GM18951 (cell line): ENCODE results near the gene CDC42BPG.

Experiments
- POLR2A ChIP-seq: IDR thresholded peaks from 4 replicates; pipeline ENCODE4 v1.6.1; 2011; ENCODE audit warnings: mild to moderate bottlenecking; ENCODE audit not compliant: insufficient read length, insufficient read depth; ENCODE audit errors: extremely low read depth
- in situ Hi-C: fragments of 300-500 bp; cut with MboI; formaldehyde crosslinking; loops from one replicate; pipeline ENCODE4 v1.12.0; 2022; ENCODE audit warnings: low sequenced_read_pairs, mixed read lengths, inconsistent platforms; ENCODE audit not compliant: unreplicated experiment

Gene CDC42BPG

DNA sequence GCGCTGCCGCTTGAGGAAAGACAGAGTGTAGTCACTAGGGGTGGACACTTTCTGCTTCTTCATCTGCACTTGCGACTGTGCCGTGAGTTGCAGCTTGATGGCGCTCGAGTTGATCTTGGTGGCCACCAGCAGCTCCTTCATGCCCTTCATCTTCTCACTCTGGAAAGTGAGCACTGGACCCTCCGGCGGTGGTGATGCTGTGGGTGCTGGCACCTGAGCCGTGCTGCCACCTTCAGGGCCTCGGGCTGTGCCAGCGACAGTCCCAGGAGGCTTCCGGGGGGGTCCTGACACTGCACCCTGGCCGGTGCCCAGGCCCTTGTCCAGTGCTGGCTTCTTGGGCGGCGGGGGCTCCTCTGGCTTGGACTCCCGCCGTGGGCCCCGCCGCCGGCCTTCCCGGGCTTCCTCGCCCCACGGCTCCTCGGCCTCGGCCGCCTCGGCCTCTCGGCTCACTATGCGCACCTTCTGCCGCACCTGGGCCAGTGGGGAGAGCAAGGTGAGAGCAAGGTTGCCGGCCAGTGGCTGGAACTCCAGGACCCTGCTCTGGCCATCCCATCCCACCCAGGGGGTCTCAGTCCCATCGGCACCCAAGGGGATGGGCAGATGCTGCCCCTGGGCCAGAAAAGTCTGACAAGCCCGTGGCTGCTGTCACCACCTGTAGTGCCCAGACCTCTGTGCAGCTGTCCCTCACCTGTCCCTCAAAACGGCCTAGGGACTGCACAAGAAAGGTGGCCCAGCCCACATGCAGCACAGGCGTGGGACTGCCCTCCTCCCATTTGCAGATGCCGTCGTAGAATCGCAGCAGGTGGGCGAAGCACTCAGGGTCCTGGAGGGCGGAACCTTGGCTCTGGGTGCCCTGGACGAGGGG, 39.9 kb downstream of the CDC42BPG start:
- in situ Hi-C loops = no loop called here
- TF ChIP-seq POLR2A = no peak

DNA sequence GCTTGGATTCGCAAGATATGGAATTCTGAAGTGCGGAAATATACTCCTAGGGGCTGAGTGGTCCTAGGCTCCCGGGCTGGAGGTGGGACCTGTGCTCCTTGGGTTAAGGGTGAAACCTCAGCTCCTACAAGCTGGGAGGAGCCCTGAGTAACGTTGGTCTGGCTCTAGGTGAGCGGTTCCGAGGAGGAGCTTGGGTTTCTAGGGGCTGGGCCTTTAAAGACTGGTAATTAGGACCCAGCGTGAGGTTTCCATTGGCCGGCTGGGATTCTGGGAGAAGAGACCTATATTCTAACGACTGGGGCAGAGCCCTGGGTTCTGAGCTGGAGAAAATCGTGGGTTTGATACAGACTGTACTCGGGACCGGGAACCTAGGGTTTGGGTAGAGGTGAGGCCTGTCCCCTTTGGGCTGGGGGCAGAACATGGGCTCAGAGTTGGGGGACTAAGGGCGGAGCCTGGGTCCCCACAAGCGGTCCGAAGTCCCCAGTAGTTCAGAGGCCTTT, 40.6 kb downstream of the CDC42BPG start:
- in situ Hi-C loops = no loop called here
- TF ChIP-seq POLR2A = no peak

DNA sequence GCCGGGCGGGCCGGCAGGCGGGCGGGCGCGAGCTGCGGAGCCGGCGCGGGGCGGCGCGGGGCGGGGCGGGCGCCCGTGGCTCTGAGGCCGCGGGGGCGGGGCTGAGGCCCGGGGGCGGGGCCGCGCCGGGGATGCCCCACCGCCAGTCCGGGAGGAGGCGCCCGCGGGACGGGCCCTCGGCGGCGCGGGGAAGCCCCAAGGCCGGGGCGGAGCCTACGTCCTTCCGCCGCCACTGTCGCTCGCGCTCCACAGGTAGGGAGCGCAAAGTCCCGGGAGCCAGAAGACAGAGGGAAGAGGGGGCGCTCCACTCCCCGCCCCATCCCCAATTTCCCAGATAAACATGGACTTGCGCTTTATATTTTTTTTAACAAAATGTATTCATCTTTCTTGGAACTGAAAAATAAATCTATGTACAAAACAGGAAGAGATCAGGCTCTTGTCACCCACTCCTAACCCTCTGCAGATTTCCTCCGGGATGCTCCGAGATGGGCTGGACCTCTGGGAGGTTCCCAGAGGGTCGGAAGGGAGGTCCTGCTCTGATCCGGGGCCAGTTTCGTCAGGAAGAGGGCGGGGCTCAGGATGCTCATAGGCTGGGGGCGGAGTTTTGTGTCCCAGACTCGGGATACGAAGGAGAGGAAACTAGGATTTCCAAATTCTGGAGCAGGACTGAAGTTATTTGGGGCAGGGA, 41.2 kb downstream of the CDC42BPG start, which contains the start of gene MAP4K2:
MAP4K2 (minus strand) TSS at position 57 of the 688 bp plus-strand sequence. CDS start 65 bp downstream, outside the sequence.
- peak; percentile 51 for TF ChIP-seq POLR2A
- in situ Hi-C loops = no loop called here

DNA sequence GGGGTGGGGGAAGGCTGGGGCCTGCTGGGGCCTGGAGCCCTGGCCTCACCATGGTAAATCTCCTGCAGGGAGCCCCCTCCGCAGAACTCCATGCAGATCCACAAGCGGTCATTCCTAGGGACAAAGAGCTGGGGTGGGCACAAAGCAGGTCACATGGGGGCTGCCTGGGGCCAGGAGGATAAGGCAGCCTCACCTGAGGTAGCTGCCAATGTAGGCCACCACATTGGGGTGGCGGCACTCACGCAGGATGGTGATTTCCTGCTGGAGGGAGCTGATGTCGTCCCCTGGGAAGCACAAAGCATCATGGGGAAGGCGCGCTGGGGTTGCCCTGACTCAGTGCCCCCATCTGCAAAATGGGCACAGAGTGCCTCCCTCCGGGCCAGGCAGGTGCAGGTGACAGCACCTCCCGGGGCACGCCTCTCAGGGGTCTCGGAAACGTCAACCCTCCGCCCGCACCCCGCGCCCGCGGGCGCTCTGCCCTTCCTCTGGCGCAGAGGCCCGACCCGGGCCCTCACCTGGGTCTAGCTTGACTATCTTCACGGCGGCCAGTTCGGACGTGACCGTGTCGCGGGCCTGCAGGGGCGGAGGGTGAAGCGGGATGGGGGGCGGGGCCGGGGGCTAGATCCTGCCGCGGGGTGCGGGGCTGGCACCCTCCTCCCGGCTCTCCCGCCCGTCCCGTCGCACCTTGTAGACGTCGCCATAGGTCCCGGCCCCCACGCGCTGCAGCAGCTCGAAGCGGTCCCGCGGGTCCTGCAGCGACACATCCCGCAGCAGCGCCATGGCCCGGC, 41.9 kb downstream of the CDC42BPG start:
- peak; percentile 40 for TF ChIP-seq POLR2A

DNA sequence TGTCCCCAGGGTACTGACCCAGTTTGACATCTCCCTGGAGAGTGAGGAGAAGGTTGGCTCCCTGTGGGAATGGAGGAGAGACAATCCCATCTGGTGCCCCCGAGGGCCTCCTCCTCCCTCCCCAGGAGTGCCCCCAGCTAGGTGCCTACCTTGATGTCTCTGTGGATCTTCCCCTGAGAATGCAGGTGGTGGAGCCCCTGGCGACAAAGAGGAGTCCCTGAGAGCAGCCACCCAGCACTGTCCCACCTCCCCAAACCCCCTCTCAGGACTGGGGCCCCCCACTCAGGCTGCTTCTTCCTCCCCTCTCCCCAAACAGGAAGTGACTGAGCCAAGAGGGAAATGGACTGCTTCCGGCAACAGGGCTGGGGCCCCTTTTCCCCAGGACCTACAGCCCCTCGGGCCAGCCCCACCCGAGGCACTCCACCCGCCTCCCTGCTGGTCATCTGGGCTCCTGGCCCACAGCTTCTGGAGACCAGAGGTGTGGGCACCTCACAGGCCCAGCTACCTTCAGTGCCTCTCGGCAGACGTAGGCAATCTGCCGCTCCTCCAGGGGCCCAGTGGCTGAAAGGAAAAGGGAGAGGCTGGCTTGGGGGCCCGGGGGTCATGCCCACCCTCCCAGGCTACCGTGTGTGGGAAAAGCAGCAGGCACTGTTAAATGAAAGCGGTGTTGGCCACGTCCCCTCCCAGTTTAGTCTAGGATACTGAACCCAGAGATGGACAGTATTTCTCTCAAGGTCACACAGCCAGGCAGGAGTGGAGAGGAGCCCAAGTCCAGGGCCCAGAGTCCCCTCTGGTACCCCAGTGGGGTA, 42.7 kb downstream of the CDC42BPG start:
- no peak for TF ChIP-seq POLR2A
- in situ Hi-C loops = no loop called here

More for the DNA sequence above, 41.9 kb downstream of the CDC42BPG start:
- in situ Hi-C loops = no loop called here

GRCh38 chr11:64801158-64801464, 43.3 kb downstream of the CDC42BPG start:
- TF ChIP-seq POLR2A = no peak
- in situ Hi-C loops = no loop called here

- no peak for TF ChIP-seq POLR2A
- in situ Hi-C loops = no loop called here
Observed at GRCh38 chr11:64800303-64801157, 43.9 kb downstream of the CDC42BPG start.

DNA sequence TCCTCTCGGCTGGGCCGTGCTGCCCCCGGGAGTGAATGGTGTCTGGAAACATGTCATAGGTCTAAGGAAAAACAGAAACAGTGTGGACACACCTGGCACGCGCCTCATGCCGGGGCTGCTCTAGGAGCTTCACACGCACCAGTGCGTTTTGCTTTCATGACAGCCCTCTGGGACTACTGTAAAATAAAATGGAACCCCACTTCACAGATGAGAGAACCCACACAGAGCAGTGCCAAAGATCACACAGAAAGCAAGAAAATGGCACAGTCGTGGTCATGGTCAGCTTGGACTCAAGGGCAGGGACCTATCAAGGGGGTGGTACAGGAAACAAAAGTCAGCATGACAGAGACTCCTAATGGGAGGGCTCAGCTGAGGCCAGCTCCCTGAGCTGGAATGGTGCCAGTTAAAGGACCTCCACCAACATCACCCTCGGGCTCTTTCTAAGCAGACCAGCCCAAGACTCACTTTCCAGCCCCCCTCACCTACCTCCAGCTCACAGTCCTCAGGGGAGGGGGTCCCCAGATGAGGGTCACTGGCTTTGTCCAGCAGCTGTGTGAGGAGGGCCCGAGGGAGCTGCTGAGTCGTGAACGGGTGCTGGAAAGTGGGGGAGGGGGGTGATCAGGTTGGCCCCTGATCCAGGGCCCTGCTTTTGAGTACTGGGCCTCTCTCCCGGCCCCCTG, 44.7 kb downstream of the CDC42BPG start:
- in situ Hi-C loops = no loop called here
- TF ChIP-seq POLR2A = no peak

DNA sequence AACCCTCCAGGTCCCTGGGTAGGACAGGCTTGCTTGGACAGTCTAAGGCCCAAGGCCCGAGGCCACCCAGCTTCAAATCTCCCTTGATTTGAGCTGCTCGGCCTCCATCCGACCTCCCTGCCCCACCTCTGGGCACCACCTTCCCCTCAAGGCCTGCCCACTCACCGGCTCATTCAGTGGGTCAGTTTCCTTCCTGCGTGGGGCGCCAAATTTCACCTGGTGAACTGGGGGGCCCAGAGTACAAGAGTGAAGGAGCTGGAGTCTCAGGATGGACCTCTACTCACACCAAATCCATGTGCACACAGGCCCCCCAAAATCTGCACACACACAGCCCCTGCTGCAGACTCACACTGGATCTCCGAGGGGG, 45.2 kb downstream of the CDC42BPG start:
- in situ Hi-C loops = no loop called here

DNA sequence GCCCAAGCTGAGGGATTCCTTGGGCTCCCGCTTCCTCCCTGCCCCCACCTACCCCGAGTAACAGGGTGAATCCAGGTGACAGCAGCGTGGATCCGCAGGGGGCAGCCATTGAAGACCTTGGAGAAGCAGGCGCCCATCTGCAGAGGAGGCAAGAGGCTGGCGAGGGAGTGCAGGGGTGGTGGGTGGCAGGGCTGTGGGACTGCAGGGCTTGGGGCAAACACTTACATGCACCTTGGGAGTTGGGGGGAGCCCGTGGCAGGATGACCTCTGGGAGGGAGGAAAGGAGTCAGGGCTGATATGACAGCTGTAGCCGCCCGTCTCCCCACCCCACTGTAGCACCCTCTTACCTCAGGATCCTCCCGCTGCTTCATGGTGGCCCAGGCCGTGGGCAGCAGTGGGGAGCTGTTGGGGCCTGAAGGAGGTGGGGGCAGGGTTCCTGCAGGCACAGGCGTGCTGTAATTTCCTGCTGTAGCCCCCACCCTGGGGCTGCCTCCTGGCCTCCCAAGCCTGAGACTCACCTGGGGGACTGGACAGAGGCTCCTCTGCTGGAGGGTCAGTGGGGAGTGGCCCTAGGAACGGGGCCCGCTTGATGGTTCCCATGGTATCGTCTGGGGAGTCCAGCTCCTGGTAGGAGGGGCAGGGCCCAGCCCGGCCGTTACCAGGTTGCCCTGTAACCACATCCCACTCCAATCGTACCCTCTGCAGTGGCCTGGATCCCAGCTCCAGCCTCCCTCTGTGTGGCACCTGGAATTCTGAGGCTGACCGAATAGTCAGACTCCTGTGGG, 47.5 kb downstream of the CDC42BPG start:
- no peak for TF ChIP-seq POLR2A
- in situ Hi-C loops = no loop called here

More for the DNA sequence above, 45.2 kb downstream of the CDC42BPG start:
- TF ChIP-seq POLR2A = no peak
